ENCODE measurements around the gene TIRAP.

Gene TIRAP

DNA sequence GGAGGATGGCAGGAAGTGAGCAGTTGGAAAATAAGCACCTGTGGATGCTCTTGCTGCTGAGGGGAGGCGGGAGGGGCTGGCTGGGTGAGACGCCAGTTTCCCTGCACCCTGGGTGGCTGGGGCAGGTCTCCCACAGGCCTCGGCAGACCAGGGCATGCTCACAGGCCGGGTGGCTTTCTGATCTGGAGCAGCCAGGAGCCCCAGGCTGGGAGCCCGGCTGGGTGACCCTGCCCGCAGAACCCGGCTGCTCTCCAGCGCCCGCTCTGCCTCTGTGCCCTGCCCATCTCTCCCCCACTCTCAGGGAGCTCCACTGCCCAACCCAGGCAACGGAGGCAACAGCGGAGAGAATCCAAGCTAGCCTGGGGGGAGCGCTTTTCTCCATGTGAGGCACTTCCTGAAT lies 45.6 kb downstream of the TIRAP start:
- no peaks in the 10 kb centered on the region for H3F3A ChIP-seq (ENCODE audit: insufficient read depth, low read length)
- H3K27ac ChIP-seq (ENCODE audit: low read length): no peak overlapping the region
- H3K9me2 ChIP-seq (replicated peaks; ENCODE audit: insufficient read depth, low read length): no peaks in the 10 kb centered on the region
- DNase-seq: no peak
- H3K4me3 ChIP-seq (ENCODE audit: low read length): no peak overlapping the region
- H3K4me1 ChIP-seq (ENCODE audit: low read length): no peaks in the 10 kb centered on the region
- no peaks in the 10 kb centered on the region for H3K27me3 ChIP-seq (replicated peaks; ENCODE audit: insufficient read depth, low read length)
- H3K36me3 ChIP-seq (replicated peaks; ENCODE audit: insufficient read depth, low read length): 0 out of 2 replicates have a peak, but pooled peaks cover 2% of the 10 kb centered on the region
- H3K9ac ChIP-seq (ENCODE audit: low read length): no peak overlapping the region
- TF ChIP-seq, protein P1, sequence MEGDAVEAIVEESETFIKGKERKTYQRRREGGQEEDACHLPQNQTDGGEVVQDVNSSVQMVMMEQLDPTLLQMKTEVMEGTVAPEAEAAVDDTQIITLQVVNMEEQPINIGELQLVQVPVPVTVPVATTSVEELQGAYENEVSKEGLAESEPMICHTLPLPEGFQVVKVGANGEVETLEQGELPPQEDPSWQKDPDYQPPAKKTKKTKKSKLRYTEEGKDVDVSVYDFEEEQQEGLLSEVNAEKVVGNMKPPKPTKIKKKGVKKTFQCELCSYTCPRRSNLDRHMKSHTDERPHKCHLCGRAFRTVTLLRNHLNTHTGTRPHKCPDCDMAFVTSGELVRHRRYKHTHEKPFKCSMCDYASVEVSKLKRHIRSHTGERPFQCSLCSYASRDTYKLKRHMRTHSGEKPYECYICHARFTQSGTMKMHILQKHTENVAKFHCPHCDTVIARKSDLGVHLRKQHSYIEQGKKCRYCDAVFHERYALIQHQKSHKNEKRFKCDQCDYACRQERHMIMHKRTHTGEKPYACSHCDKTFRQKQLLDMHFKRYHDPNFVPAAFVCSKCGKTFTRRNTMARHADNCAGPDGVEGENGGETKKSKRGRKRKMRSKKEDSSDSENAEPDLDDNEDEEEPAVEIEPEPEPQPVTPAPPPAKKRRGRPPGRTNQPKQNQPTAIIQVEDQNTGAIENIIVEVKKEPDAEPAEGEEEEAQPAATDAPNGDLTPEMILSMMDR (IDR thresholded peaks at IDR 0.05; ENCODE audit: low read length): no peak
- TF ChIP-seq EZH2 (optimal IDR thresholded peaks at IDR 0.05; ENCODE audit: low read depth, low read length) (no peak), EZH2phosphoT487 (IDR thresholded peaks at IDR 0.05; ENCODE audit: low read length) (no peak)
- H2AFZ ChIP-seq (ENCODE audit: low read length): no peak overlapping the region
- no peaks in the 10 kb centered on the region for H3K9me3 ChIP-seq (replicated peaks; ENCODE audit: insufficient read depth, low read length)
- peaks cover 93% of the 10 kb centered on the region for H3K79me2 ChIP-seq (ENCODE audit: low read length)
- H3K4me2 ChIP-seq (ENCODE audit: low read depth, low read length): no peak overlapping the region
- H4K20me1 ChIP-seq (ENCODE audit: insufficient read depth, low read length): no peaks in the 10 kb centered on the region

- Histone ChIP-seq H4K20me1 (ENCODE audit: insufficient read depth, low read length) (no peaks in the 10 kb centered on the region), H3K79me2 (ENCODE audit: low read length) (peaks cover 87% of the 10 kb centered on the region), H3K36me3 (replicated peaks; ENCODE audit: insufficient read depth, low read length) (0 out of 2 replicates have a peak, but pooled peaks cover 2% of the 10 kb centered on the region), H3K27me3 (replicated peaks; ENCODE audit: insufficient read depth, low read length) (no peaks in the 10 kb centered on the region), H3K9ac (ENCODE audit: low read length) (no peak overlapping the region), H3K4me3 (ENCODE audit: low read length) (no peak overlapping the region), H3K9me2 (replicated peaks; ENCODE audit: insufficient read depth, low read length) (no peaks in the 10 kb centered on the region), H3K27ac (ENCODE audit: low read length) (no peak overlapping the region), H3K4me2 (ENCODE audit: low read depth, low read length) (no peak overlapping the region), H3K4me1 (ENCODE audit: low read length) (no peaks in the 10 kb centered on the region), H2AFZ (ENCODE audit: low read length) (no peak overlapping the region), H3K9me3 (replicated peaks; ENCODE audit: insufficient read depth, low read length) (no peaks in the 10 kb centered on the region), H3F3A (ENCODE audit: insufficient read depth, low read length) (no peaks in the 10 kb centered on the region)
- DNase-seq: no peak
- TF ChIP-seq, protein P1 (IDR thresholded peaks at IDR 0.05; ENCODE audit: low read length): no peak
- TF ChIP-seq EZH2phosphoT487 (IDR thresholded peaks at IDR 0.05; ENCODE audit: low read length) (no peak), EZH2 (optimal IDR thresholded peaks at IDR 0.05; ENCODE audit: low read depth, low read length) (no peak)
Measured at GRCh38 chr11:126328938-126329643, 46.2 kb downstream of the TIRAP start.

DNA sequence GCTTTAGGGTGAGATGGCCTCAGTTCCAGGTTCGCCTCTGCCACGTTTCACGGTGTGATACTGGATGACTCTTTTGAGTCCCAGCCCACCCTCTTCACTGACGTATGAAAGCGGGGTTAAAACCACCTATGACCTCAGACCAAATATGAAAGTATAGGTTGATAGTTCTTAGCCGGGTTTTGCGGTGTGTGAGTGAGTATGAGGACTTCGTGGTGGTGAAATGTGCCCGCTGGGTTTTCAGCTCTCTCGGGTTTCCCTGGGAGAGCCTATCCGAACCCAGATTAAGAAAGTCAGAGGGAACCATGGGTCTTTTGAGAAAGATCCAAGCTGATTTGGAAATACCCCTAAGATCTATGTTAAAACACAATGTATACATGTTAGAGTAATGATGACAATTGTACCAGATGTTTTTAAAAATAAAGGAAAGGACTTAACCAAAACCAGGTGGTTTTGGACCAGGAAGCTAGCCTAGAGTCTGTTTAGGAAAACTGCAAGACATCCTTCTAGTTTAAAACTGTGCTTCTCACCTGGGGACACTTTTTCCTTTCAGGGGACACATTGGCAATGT lies 46.8 kb downstream of the TIRAP start:
- Histone ChIP-seq H3K9me2 (replicated peaks; ENCODE audit: insufficient read depth, low read length) (no peaks in the 10 kb centered on the region), H3K4me2 (ENCODE audit: low read depth, low read length) (no peak overlapping the region), H3K4me1 (ENCODE audit: low read length) (no peaks in the 10 kb centered on the region), H3K4me3 (ENCODE audit: low read length) (no peak overlapping the region), H3K36me3 (replicated peaks; ENCODE audit: insufficient read depth, low read length) (0 out of 2 replicates have a peak, but pooled peaks cover 2% of the 10 kb centered on the region), H3K79me2 (ENCODE audit: low read length) (peaks cover 81% of the 10 kb centered on the region), H3K9ac (ENCODE audit: low read length) (no peak overlapping the region), H2AFZ (ENCODE audit: low read length) (no peak overlapping the region), H3K9me3 (replicated peaks; ENCODE audit: insufficient read depth, low read length) (no peaks in the 10 kb centered on the region), H3F3A (ENCODE audit: insufficient read depth, low read length) (no peaks in the 10 kb centered on the region), H4K20me1 (ENCODE audit: insufficient read depth, low read length) (no peaks in the 10 kb centered on the region), H3K27me3 (replicated peaks; ENCODE audit: insufficient read depth, low read length) (no peaks in the 10 kb centered on the region), H3K27ac (ENCODE audit: low read length) (no peak overlapping the region)
- TF ChIP-seq EZH2 (optimal IDR thresholded peaks at IDR 0.05; ENCODE audit: low read depth, low read length): no peak
- TF ChIP-seq EZH2phosphoT487 (IDR thresholded peaks at IDR 0.05; ENCODE audit: low read length): no peak
- TF ChIP-seq, protein P1 (IDR thresholded peaks at IDR 0.05; ENCODE audit: low read length): no peak
- no peak for DNase-seq

All from MM.1S (cell line).